ENCODE data around the gene MEF2C. TPM values are rescaled to one million over a fixed set of nuclear protein-coding genes. Genes with fewer than 3 reads are reported as not detected.
A peak's percentile ranks its signal among the peaks of the same experiment; 100 is the strongest.

The MEF2C gene
- polyA plus RNA-seq, 3 donors = 32.0 to 89.3 (median 88.3) TPM

DNA sequence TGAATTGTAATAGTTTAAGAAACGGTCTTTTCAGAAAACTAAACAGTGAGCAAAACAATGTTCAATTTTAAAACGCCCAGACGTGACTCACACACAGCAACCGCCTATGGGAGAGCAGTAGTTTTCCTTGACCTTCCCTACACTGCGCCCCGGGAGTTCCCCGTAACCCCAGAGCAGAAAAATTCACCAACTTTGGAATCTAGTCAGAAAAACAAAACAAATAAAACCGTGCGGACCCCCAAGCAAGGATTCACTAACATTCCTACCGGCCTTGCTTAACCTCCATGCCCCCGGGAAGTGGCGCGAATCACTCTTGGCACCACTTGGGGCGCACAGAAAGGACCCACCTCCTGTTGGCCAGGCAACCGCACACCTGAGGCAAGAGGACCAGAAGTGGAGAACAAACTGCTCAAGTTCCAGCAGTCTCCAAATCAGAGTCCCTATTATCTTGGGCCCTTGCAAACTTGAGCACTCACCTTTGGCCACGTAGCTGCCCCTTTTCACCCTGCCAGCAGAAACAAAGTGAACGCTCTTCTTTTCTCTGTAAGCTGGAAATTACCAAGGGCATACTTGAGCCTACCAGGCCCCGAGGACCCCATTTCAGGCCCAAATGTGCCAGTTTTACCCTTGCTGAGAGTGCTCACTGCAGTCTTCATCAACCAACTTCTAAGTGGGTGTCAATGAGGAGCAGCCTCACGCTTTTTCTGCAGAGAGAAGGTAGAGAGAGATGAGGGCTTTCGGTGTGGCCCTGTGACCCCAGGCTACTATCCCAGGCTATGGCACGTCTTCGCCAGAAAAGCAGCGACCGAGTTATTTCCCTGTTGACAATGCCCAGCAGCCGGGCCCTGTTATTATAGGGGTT is 189.7 kb downstream of the MEF2C start:
- peaks cover 0 to 14% of the 10 kb centered on the region in 2 donors for H3K36me3 Mint-ChIP-seq
- peaks cover 0 to 37% (median 18%) of the 10 kb centered on the region in 7 donors for H3K9me3 Mint-ChIP-seq
- Histone ChIP-seq H3K27me3 (ENCODE audit: control insufficient read depth in 2 of 2, insufficient read depth in 2 of 2, low read length in 2 of 2) (peaks cover 94 to 100% of the 10 kb centered on the region in 2 donors), H3K79me2 (ENCODE audit: insufficient read depth, low read length) (no peaks in the 10 kb centered on the region), H3K9ac (ENCODE audit: insufficient read depth, low read length, poor library complexity, severe bottlenecking) (no peak overlapping the region), H3K36me3 (replicated peaks in 1 of 2; ENCODE audit: control insufficient read depth in 1 of 2, insufficient read depth in 2 of 2, low read length in 2 of 2) (no peaks in the 10 kb centered on the region), H2AFZ (ENCODE audit: insufficient read depth, low read depth, low read length, poor library complexity, severe bottlenecking) (no peak overlapping the region), H4K20me1 (ENCODE audit: insufficient read depth, low read length) (no peaks in the 10 kb centered on the region), H3K4me1 (ENCODE audit: control insufficient read depth in 1 of 2, insufficient read depth in 2 of 2, low read length in 2 of 2) (peaks cover 21 to 22% of the 10 kb centered on the region in 2 donors), H3K27ac (ENCODE audit: low read depth in 1 of 2, low read length in 2 of 2) (no peak overlapping the region), H3K9me3 (replicated peaks in 1 of 2; ENCODE audit: control insufficient read depth in 1 of 2, insufficient read depth in 1 of 2, low read length in 2 of 2) (peaks cover 7 to 56% of the 10 kb centered on the region in 2 donors), H3K4me3 (replicated peaks in 1 of 3; ENCODE audit: low read depth in 2 of 3, low read length in 3 of 3) (no peak overlapping the region), H3K4me2 (replicated peaks; ENCODE audit: extremely low read depth, low read length, poor library complexity, severe bottlenecking) (no peak overlapping the region)
- TF ChIP-seq CTCF (IDR thresholded peaks at IDR 0.05) = no peak
- H3K4me1 Mint-ChIP-seq = peaks cover 37% of the 10 kb centered on the region
- peaks cover 94 to 98% (median 97%) of the 10 kb centered on the region in 3 donors for H3K27me3 Mint-ChIP-seq (ENCODE audit: low read depth in 3 of 3)
- peak in 1 of 3 donors; percentile 47 for DNase-seq
- H3K27ac Mint-ChIP-seq = no peak overlapping the region
- peak overlapping the region in 1 of 2 donors; percentile 97 for H3K4me3 Mint-ChIP-seq
- intact Hi-C loops (cut with micrococcal nuclease) = loop anchor here in 1 of 2 donors (5.0 kb wide), 1 partner anchor 911 kb away; no protein-coding TSS in a partner anchor
- WGBS (ENCODE audit: insufficient coverage) = 12% methylated on average over 21 of the region's 25 CpGs

DNA sequence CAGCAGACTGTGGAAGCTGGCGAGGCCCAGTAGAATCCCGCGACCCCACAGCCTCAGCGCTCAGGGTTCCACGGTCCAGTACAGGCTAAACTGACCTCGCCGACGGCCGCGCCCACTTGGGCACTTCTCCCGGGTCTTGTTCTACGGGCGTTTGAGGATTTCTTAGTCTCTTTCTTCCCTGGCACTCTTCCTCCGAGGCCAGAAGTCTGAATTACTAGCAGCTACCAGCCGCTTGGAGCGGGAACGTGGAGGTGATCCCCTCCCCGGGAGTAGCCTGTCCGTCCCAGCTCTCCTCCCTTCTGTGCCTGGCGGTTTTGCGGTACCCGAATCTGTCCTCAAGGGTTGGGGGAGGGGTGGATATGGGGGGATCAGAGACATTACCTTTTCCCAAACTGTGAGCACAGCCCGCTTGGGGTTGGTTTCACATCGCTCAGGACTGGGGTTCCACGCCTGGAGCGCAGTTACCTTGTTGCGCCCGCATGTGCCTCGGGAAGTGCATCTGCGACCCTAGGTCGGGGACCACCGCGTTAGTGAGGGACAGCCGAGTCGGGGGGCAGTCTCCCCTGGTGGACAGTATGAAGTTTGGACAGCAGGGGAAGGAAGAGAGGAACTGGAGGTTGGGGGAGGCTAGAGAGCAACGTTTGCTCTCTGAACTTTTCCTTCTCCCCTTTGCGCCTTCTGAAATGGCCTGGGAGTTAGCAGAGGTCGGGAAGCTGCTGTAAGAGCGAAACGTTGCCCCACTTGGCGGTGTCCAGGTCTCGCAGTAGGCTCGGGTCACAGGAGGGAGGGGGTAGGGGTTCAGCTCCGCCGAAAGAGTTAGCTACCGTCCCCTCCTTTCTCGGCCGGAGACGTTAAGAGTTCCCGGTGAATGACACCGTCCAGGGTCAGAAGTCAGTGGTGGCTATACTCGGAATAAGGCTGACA is 190.8 kb downstream of the MEF2C start:
- Histone ChIP-seq H2AFZ (ENCODE audit: insufficient read depth, low read depth, low read length, poor library complexity, severe bottlenecking) (no peak overlapping the region), H3K79me2 (ENCODE audit: insufficient read depth, low read length) (no peaks in the 10 kb centered on the region), H3K4me1 (ENCODE audit: control insufficient read depth in 1 of 2, insufficient read depth in 2 of 2, low read length in 2 of 2) (peaks cover 21 to 22% of the 10 kb centered on the region in 2 donors), H4K20me1 (ENCODE audit: insufficient read depth, low read length) (no peaks in the 10 kb centered on the region), H3K27ac (ENCODE audit: low read depth in 1 of 2, low read length in 2 of 2) (no peak overlapping the region), H3K9me3 (replicated peaks in 1 of 2; ENCODE audit: control insufficient read depth in 1 of 2, insufficient read depth in 1 of 2, low read length in 2 of 2) (peaks cover 7 to 66% of the 10 kb centered on the region in 2 donors), H3K4me3 (replicated peaks in 1 of 3; ENCODE audit: low read depth in 2 of 3, low read length in 3 of 3) (peak overlapping the region in 1 of 3 experiments; percentile 4), H3K36me3 (replicated peaks in 1 of 2; ENCODE audit: control insufficient read depth in 1 of 2, insufficient read depth in 2 of 2, low read length in 2 of 2) (no peaks in the 10 kb centered on the region), H3K4me2 (replicated peaks; ENCODE audit: extremely low read depth, low read length, poor library complexity, severe bottlenecking) (peak overlapping the region; percentile 39), H3K27me3 (ENCODE audit: control insufficient read depth in 2 of 2, insufficient read depth in 2 of 2, low read length in 2 of 2) (peaks cover 95 to 100% of the 10 kb centered on the region in 2 donors), H3K9ac (ENCODE audit: insufficient read depth, low read length, poor library complexity, severe bottlenecking) (no peak overlapping the region)
- H3K36me3 Mint-ChIP-seq = peaks cover 0 to 14% of the 10 kb centered on the region in 2 donors
- peaks cover 37% of the 10 kb centered on the region for H3K4me1 Mint-ChIP-seq
- peaks cover 98 to 99% (median 99%) of the 10 kb centered on the region in 3 donors for H3K27me3 Mint-ChIP-seq (ENCODE audit: low read depth in 3 of 3)
- no peak overlapping the region for H3K27ac Mint-ChIP-seq
- no peak for TF ChIP-seq CTCF (IDR thresholded peaks at IDR 0.05)
- DNase-seq = no peak
- H3K9me3 Mint-ChIP-seq = peaks cover 0 to 40% (median 18%) of the 10 kb centered on the region in 7 donors
- peak overlapping the region; percentile 48 to 97 for H3K4me3 Mint-ChIP-seq
- intact Hi-C loops (cut with micrococcal nuclease) = loop anchor here in 1 of 2 donors (5.0 kb wide), 1 partner anchor 910 kb away; no protein-coding TSS in a partner anchor
- WGBS (ENCODE audit: insufficient coverage) = 4% methylated on average over 37 of the region's 52 CpGs

Data from CD14-positive monocyte (primary cell).